Body of pancreas (tissue), 4 donors: Measurements from ENCODE around the gene SELENOM.

Experiments used
- CTCF ChIP-seq, 7 experiments: fragments of 450-650 bp in 4 of 7; fragments of 200-600 bp in 3 of 7; sonication (generic) in 3 of 7; IDR thresholded peaks; one replicate each; pipeline ENCODE4 v1.5.1; 2016 to 2019; ENCODE audit warnings: antibody characterized with exemption in 7 of 7
- POLR2A ChIP-seq, 3 donors: fragments of 450-650 bp; IDR thresholded peaks; one replicate each; pipeline ENCODE4 v1.6.1; 2016; ENCODE audit warnings: antibody characterized with exemption in 3 of 3, mild to moderate bottlenecking in 2 of 3

DNA sequence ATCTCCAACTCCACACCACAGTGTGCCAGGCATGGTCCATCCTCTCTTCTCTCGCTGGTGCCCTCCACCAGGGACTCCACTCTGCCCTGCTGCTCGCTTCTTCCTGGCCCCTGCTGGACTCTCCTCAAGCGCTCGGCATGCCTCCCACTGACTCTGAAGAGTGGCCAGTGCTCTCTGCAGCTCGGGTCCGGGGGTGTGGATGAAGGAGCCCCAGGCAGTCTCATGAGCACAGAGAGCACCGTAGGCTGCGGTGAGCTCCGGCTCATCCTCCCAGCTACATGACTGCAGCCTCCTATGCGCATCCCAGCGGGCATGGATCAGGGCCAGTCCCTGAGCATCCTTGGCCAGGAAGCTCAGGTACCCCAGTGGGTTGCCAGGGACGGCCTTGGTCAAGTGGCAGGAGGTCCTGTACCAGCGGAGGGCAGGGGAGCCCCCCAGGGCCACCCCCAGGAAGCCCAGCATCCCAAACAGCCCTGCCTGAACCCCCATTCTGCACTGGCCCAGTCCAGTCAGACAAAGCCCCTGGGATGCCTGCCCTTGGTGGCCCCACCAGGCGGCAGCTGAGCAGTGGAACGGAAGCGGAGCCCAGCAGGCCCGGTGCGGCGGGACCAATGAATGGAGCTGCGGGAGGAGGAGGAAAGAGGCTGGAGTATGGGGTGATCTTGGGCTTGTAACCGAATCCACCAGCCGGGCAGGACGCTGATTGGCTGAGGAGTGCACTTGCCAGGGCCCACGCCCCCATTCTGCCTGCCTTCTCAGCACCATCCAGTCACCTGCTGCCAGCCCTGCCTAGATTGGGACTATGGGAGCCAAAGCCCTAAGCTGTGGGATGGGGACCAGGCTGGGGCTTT, 32.7 kb upstream of the SELENOM start, which contains the start of gene PLA2G3:
- TF ChIP-seq CTCF (IDR thresholded peaks at IDR 0.05) (no peak), POLR2A (IDR thresholded peaks at IDR 0.05) (no peak)
